Fibroblast of lung (primary cell): ENCODE results near the gene CALD1. TPM values are rescaled to one million over a fixed set of nuclear protein-coding genes. Genes with fewer than 3 reads are reported as not detected.
A peak's percentile ranks its signal among the peaks of the same experiment; 100 is the strongest.

Source experiments
- DNase-seq, 2 donors: peaks; one replicate each; pipeline versions ENCODE4 v3.0.0 to v3.0.0-alpha.2; 2010; ENCODE audit warnings: low read depth in 2 of 2
- H2AFZ ChIP-seq: 2 replicates; pipeline ENCODE4 v1.5.1; 2012; ENCODE audit warnings: low read length, control low read depth, inconsistent platforms
- H3K27ac ChIP-seq: 2 replicates; pipeline ENCODE4 v1.5.1; 2011; ENCODE audit warnings: low read length, control low read depth; ENCODE audit not compliant: insufficient read depth
- H3K27me3 ChIP-seq: 2 replicates; pipeline ENCODE4 v1.5.1; 2011; ENCODE audit warnings: mild to moderate bottlenecking, low read length; ENCODE audit not compliant: control insufficient read depth, insufficient read depth
- H3K36me3 ChIP-seq: 2 replicates; pipeline ENCODE4 v1.5.1; 2011; ENCODE audit warnings: low read length; ENCODE audit not compliant: control insufficient read depth, insufficient read depth
- H3K4me1 ChIP-seq: 2 replicates; pipeline ENCODE4 v1.5.1; 2011; ENCODE audit warnings: low read length; ENCODE audit not compliant: control insufficient read depth, insufficient read depth; ENCODE audit errors: extremely low read depth
- H3K4me2 ChIP-seq: 2 replicates; pipeline ENCODE4 v1.5.1; 2011; ENCODE audit warnings: low read length, control low read depth; ENCODE audit not compliant: insufficient read depth; ENCODE audit errors: extremely low read depth
- H3K4me3 ChIP-seq, 4 experiments: fragments of 200-600 bp in 1 of 4; sonication (generic) in 1 of 4; replicated peaks in 1 of 4; 2 replicates each; pipeline ENCODE4 v1.5.1; 2011 to 2016; ENCODE audit warnings: low read length in 4 of 4, low read depth in 3 of 4, mild to moderate bottlenecking in 3 of 4, control low read depth in 2 of 4, inconsistent platforms in 1 of 4, mixed read lengths in 1 of 4; ENCODE audit not compliant: insufficient read depth in 1 of 4; ENCODE audit errors: control extremely low read depth in 1 of 4
- H3K79me2 ChIP-seq: 2 replicates; pipeline ENCODE4 v1.5.1; 2012; ENCODE audit warnings: mild to moderate bottlenecking, low read length, inconsistent platforms; ENCODE audit not compliant: control insufficient read depth, insufficient read depth
- H3K9ac ChIP-seq: 2 replicates; pipeline ENCODE4 v1.5.1; 2011; ENCODE audit warnings: mild to moderate bottlenecking, low read length, control low read depth; ENCODE audit not compliant: insufficient read depth
- H3K9me3 ChIP-seq: 2 replicates; pipeline ENCODE4 v1.5.1; 2012; ENCODE audit warnings: low read depth, low read length; ENCODE audit not compliant: control insufficient read depth, insufficient read depth
- H4K20me1 ChIP-seq: 2 replicates; pipeline ENCODE4 v1.5.1; 2011; ENCODE audit warnings: low read length; ENCODE audit not compliant: control insufficient read depth, insufficient read depth; ENCODE audit errors: extremely low read depth
- CTCF ChIP-seq, 2 donors: IDR thresholded peaks in 1 of 2; conservative IDR thresholded peaks in 1 of 2; 1 replicate in 1 of 2; 2 replicates in 1 of 2; pipeline ENCODE4 v1.5.1; 2011 to 2012; ENCODE audit warnings: low read length in 2 of 2, control low read depth in 1 of 2, inconsistent platforms in 1 of 2, low read depth in 1 of 2, mild to moderate bottlenecking in 1 of 2
- EZH2 ChIP-seq: IDR thresholded peaks from 2 replicates; pipeline ENCODE4 v1.5.1; 2012; ENCODE audit warnings: low read length, control low read depth, mild to moderate bottlenecking; ENCODE audit errors: missing control alignments
- polyA plus RNA-seq, 2 donors: library from polyadenylated mRNA; depleted of rRNA in 1 of 2; stranded (reverse) in 1 of 2; unstranded in 1 of 2; fragments of >200 nt; gene quantifications; 2 replicates each; pipeline ENCODE4 v1.2.1, GENCODE V29; 2011 to 2012; ENCODE audit warnings: missing spikeins in 1 of 2
- total RNA-seq: library from RNA; depleted of rRNA; stranded (reverse); fragments of >200 nt; gene quantifications from 2 replicates; pipeline ENCODE4 v1.2.1, GENCODE V29; 2014

The CALD1 gene
- total and polyA plus RNA-seq, 2 donors (not counting 1 experiment from before 2014, with no cell fraction given): 343 to 1,187 TPM

DNA sequence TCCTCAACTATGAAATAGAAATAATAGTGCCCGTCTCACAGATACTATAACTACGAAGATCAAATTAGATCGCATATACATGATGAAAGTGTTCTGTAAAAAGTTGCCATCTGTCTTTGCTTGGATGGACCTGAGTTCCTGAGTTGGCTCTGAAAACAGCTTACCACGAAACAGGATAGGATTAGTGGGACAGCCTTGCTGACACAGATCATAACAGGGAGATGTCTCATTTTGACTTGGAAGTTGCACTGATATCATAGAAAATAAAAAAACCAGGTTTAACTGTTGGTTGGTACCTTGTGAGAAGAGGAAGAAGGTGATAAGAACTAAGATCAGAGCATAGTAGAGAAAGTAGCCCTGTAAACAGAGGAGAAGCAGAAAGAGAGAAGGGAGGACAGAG, 127.6 kb downstream of the CALD1 start:
- no peaks in the 10 kb centered on the region for H3K9me3 ChIP-seq
- no peak overlapping the region for H3K4me2 ChIP-seq
- no peak overlapping the region for H3K9ac ChIP-seq
- no peak overlapping the region for H3K27ac ChIP-seq
- peaks cover 2% of the 10 kb centered on the region for H3K36me3 ChIP-seq
- H2AFZ ChIP-seq: no peak overlapping the region
- H3K27me3 ChIP-seq: no peaks in the 10 kb centered on the region
- TF ChIP-seq EZH2 (no peak), CTCF (conservative IDR thresholded peaks at IDR 0.05 in 1 of 2, IDR thresholded peaks at IDR 0.05 in 1 of 2; ENCODE audit: low read depth in 1 of 2, low read length in 2 of 2) (no peak)
- peaks cover 55% of the 10 kb centered on the region for H3K79me2 ChIP-seq
- no peak for DNase-seq
- H3K4me1 ChIP-seq: peaks cover 2% of the 10 kb centered on the region
- H3K4me3 ChIP-seq: no peak overlapping the region
- H4K20me1 ChIP-seq: no peaks in the 10 kb centered on the region

- no peak overlapping the region for H3K4me2 ChIP-seq
- H3K27me3 ChIP-seq: no peaks in the 10 kb centered on the region
- peaks cover 2% of the 10 kb centered on the region for H3K36me3 ChIP-seq
- peaks cover 2% of the 10 kb centered on the region for H3K4me1 ChIP-seq
- H3K27ac ChIP-seq: peak overlapping the region; percentile 31
- peak in 1 of 2 donors; percentile 85 for DNase-seq
- H2AFZ ChIP-seq: no peak overlapping the region
- H3K9ac ChIP-seq: no peak overlapping the region
- peaks cover 54% of the 10 kb centered on the region for H3K79me2 ChIP-seq
- TF ChIP-seq EZH2: no peak
- no peak for TF ChIP-seq CTCF (conservative IDR thresholded peaks at IDR 0.05 in 1 of 2, IDR thresholded peaks at IDR 0.05 in 1 of 2; ENCODE audit: low read depth in 1 of 2, low read length in 2 of 2)
- H3K4me3 ChIP-seq: no peak overlapping the region
- H4K20me1 ChIP-seq: no peaks in the 10 kb centered on the region
- no peaks in the 10 kb centered on the region for H3K9me3 ChIP-seq
Observed at GRCh38 chr7:134907639-134908038, 128.2 kb downstream of the CALD1 start.

DNA sequence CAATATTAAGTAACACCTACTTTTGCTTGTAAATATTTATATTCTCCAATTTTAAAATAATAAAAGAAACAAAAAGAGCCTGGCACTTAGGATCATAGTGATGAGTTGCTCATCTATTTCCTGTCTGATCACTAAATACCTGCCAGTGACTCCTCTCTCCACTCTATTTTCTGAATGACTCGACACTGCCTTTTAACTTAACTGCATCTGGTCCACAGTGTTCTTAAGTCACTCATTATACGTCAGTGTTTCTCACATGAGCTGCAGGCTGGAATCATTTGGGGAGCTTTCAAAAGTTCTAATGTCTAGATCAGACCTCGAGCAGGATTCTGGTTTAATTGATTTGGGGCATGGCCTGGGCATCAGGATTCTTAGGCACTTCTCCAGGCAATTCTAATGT, 128.9 kb downstream of the CALD1 start:
- peak; percentile 24 to 77 for DNase-seq
- Histone ChIP-seq H3K27ac (peak overlapping the region; percentile 17), H3K79me2 (peaks cover 48% of the 10 kb centered on the region), H3K4me2 (no peak overlapping the region), H3K9ac (no peak overlapping the region), H4K20me1 (no peaks in the 10 kb centered on the region), H3K4me3 (no peak overlapping the region), H2AFZ (no peak overlapping the region), H3K36me3 (peaks cover 2% of the 10 kb centered on the region), H3K4me1 (peaks cover 2% of the 10 kb centered on the region), H3K9me3 (no peaks in the 10 kb centered on the region), H3K27me3 (no peaks in the 10 kb centered on the region)
- no peak for TF ChIP-seq EZH2
- TF ChIP-seq CTCF (conservative IDR thresholded peaks at IDR 0.05 in 1 of 2, IDR thresholded peaks at IDR 0.05 in 1 of 2; ENCODE audit: low read depth in 1 of 2, low read length in 2 of 2): no peak
